ENCODE data around the gene UBE3D. TPM values are rescaled to one million over a fixed set of nuclear protein-coding genes. Genes with fewer than 3 reads are reported as not detected.

The UBE3D gene
- total RNA-seq, 3 donors from 2014 or later (not counting 1 experiment from before 2014, with no cell fraction given), result 6.6 to 7.9 (median 7.2) TPM

DNA sequence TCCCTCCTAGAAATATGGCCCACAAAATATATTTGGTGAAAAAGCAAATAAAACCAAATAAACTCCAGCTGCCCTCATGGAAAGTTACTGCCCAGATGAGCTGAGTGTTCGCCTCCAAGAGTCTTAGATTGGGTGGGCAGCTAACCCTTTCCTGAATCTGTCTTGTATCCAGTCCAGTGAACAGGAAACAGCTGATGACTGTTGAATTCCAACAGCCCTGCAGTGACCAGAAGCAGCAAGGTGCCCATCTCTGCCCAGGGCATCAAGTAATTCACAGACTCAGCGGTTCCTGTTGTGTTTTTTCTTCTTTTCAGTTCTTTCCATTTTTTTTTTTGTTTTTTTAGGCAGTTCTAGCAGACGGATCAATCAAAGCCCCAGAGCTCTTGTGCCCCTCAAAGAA is 199.2 kb downstream of the UBE3D start:
- Mint-ChIP-seq H3K27ac (no peak overlapping the region), H3K27me3 (ENCODE audit: low read depth in 2 of 2) (no peaks in the 10 kb centered on the region), H3K4me1 (no peaks in the 10 kb centered on the region), H3K9me3 (peaks cover 2 to 5% of the 10 kb centered on the region in 2 donors), H3K36me3 (no peaks in the 10 kb centered on the region), H3K4me3 (no peak overlapping the region)
- TF ChIP-seq, protein P1, sequence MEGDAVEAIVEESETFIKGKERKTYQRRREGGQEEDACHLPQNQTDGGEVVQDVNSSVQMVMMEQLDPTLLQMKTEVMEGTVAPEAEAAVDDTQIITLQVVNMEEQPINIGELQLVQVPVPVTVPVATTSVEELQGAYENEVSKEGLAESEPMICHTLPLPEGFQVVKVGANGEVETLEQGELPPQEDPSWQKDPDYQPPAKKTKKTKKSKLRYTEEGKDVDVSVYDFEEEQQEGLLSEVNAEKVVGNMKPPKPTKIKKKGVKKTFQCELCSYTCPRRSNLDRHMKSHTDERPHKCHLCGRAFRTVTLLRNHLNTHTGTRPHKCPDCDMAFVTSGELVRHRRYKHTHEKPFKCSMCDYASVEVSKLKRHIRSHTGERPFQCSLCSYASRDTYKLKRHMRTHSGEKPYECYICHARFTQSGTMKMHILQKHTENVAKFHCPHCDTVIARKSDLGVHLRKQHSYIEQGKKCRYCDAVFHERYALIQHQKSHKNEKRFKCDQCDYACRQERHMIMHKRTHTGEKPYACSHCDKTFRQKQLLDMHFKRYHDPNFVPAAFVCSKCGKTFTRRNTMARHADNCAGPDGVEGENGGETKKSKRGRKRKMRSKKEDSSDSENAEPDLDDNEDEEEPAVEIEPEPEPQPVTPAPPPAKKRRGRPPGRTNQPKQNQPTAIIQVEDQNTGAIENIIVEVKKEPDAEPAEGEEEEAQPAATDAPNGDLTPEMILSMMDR (IDR thresholded peaks at IDR 0.05), result no peak
- WGBS (ENCODE audit: insufficient coverage), result 66% methylated on average over 3 of the region's 3 CpGs
- H3K36me3 ChIP-seq (ENCODE audit: control insufficient read depth, insufficient read depth, low read length), result no peaks in the 10 kb centered on the region
- no peaks in the 10 kb centered on the region for H3K9me3 ChIP-seq (ENCODE audit: control insufficient read depth, insufficient read depth, low read length)
- ATAC-seq (no peak), DNase-seq (no peak)
- H3K27me3 ChIP-seq (ENCODE audit: control insufficient read depth, insufficient read depth, low read length), result no peaks in the 10 kb centered on the region
- H3K4me1 ChIP-seq (ENCODE audit: control insufficient read depth, insufficient read depth, low read length), result no peaks in the 10 kb centered on the region
- H3K4me3 ChIP-seq (ENCODE audit: low read length), result no peak overlapping the region
- H3K27ac ChIP-seq (ENCODE audit: low read length), result no peak overlapping the region
- intact Hi-C loops (cut with micrococcal nuclease), result no loop called here

GRCh38 chr6:82865461-82865860 is 200.2 kb downstream of the UBE3D start:
- H3K27ac Mint-ChIP-seq, result no peak overlapping the region
- TF ChIP-seq, protein P1 (IDR thresholded peaks at IDR 0.05), result no peak
- no peaks in the 10 kb centered on the region for H3K4me1 Mint-ChIP-seq
- H3K4me3 ChIP-seq (ENCODE audit: low read length), result no peak overlapping the region
- H3K36me3 Mint-ChIP-seq, result no peaks in the 10 kb centered on the region
- H3K27me3 ChIP-seq (ENCODE audit: control insufficient read depth, insufficient read depth, low read length), result no peaks in the 10 kb centered on the region
- no peaks in the 10 kb centered on the region for H3K4me1 ChIP-seq (ENCODE audit: control insufficient read depth, insufficient read depth, low read length)
- H3K36me3 ChIP-seq (ENCODE audit: control insufficient read depth, insufficient read depth, low read length), result no peaks in the 10 kb centered on the region
- intact Hi-C loops (cut with micrococcal nuclease), result no loop called here
- H3K4me3 Mint-ChIP-seq, result no peak overlapping the region
- no peak for DNase-seq
- ATAC-seq, result no peak
- H3K27me3 Mint-ChIP-seq (ENCODE audit: low read depth in 2 of 2), result no peaks in the 10 kb centered on the region
- H3K9me3 ChIP-seq (ENCODE audit: control insufficient read depth, insufficient read depth, low read length), result no peaks in the 10 kb centered on the region
- peaks cover 2 to 5% of the 10 kb centered on the region in 2 donors for H3K9me3 Mint-ChIP-seq
- no peak overlapping the region for H3K27ac ChIP-seq (ENCODE audit: low read length)
- WGBS (ENCODE audit: insufficient coverage), result 89% methylated on average over 3 of the region's 3 CpGs

- Histone ChIP-seq H3K4me1 (ENCODE audit: control insufficient read depth, insufficient read depth, low read length) (no peaks in the 10 kb centered on the region), H3K4me3 (ENCODE audit: low read length) (no peak overlapping the region), H3K9me3 (ENCODE audit: control insufficient read depth, insufficient read depth, low read length) (no peaks in the 10 kb centered on the region), H3K36me3 (ENCODE audit: control insufficient read depth, insufficient read depth, low read length) (no peaks in the 10 kb centered on the region), H3K27ac (ENCODE audit: low read length) (no peak overlapping the region), H3K27me3 (ENCODE audit: control insufficient read depth, insufficient read depth, low read length) (no peaks in the 10 kb centered on the region)
- no peaks in the 10 kb centered on the region for H3K27me3 Mint-ChIP-seq (ENCODE audit: low read depth in 2 of 2)
- TF ChIP-seq, protein P1 (IDR thresholded peaks at IDR 0.05), result no peak
- H3K9me3 Mint-ChIP-seq, result peaks cover 5 to 8% of the 10 kb centered on the region in 2 donors
- no peaks in the 10 kb centered on the region for H3K4me1 Mint-ChIP-seq
- intact Hi-C loops (cut with micrococcal nuclease), result no loop called here
- DNase-seq (no peak), ATAC-seq (no peak)
- no peak overlapping the region for H3K27ac Mint-ChIP-seq
- H3K4me3 Mint-ChIP-seq, result no peak overlapping the region
- no peaks in the 10 kb centered on the region for H3K36me3 Mint-ChIP-seq
Observed at GRCh38 chr6:82863781-82864180, 201.9 kb downstream of the UBE3D start.

DNA sequence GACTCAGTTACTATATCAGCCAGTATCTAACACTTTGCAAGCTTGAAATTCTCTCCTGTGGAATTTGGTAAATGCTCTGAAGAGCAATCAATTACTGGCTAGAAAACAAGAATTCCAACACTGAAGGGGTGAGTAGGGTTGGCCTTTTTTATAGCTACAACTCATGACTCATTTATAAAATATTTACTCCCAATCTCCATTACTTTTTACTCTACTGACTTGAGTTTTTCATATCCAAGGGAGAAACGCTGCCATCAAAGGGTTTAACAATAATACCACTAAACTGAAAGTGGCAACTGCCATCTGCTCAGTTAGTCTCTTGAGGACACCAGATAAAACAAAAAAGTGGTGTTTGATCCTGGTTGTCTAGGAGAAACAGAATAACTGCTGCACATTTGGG is 203.1 kb downstream of the UBE3D start:
- no peak overlapping the region for H3K27ac ChIP-seq (ENCODE audit: low read length)
- no peaks in the 10 kb centered on the region for H3K4me1 Mint-ChIP-seq
- intact Hi-C loops (cut with micrococcal nuclease), result no loop called here
- H3K27ac Mint-ChIP-seq, result no peak overlapping the region
- no peaks in the 10 kb centered on the region for H3K27me3 ChIP-seq (ENCODE audit: control insufficient read depth, insufficient read depth, low read length)
- no peaks in the 10 kb centered on the region for H3K4me1 ChIP-seq (ENCODE audit: control insufficient read depth, insufficient read depth, low read length)
- no peaks in the 10 kb centered on the region for H3K9me3 ChIP-seq (ENCODE audit: control insufficient read depth, insufficient read depth, low read length)
- H3K9me3 Mint-ChIP-seq, result peaks cover 3 to 9% of the 10 kb centered on the region in 2 donors
- no peak overlapping the region for H3K4me3 Mint-ChIP-seq
- TF ChIP-seq, protein P1 (IDR thresholded peaks at IDR 0.05), result no peak
- DNase-seq (no peak), ATAC-seq (no peak)
- H3K27me3 Mint-ChIP-seq (ENCODE audit: low read depth in 2 of 2), result no peaks in the 10 kb centered on the region
- no peaks in the 10 kb centered on the region for H3K36me3 ChIP-seq (ENCODE audit: control insufficient read depth, insufficient read depth, low read length)
- no peaks in the 10 kb centered on the region for H3K36me3 Mint-ChIP-seq
- WGBS (ENCODE audit: insufficient coverage), result 50% methylated on average over 1 of the region's 1 CpG
- no peak overlapping the region for H3K4me3 ChIP-seq (ENCODE audit: low read length)
